GM12892 (cell line): ENCODE measurements around the gene RBM34.

ENCODE experiments used
- POLR2A ChIP-seq: IDR thresholded peaks from 2 replicates; pipeline ENCODE4 v1.6.1; 2011; ENCODE audit warnings: low read depth, low read length, control low read depth
- POLR2AphosphoS5 ChIP-seq: IDR thresholded peaks from 2 replicates; pipeline ENCODE4 v1.6.1; 2011; ENCODE audit warnings: low read depth, low read length, control low read depth
- TAF1 ChIP-seq: IDR thresholded peaks from 2 replicates; pipeline ENCODE4 v1.6.1; 2011; ENCODE audit warnings: low read depth, mild to moderate bottlenecking, control low read depth, low read length, borderline replicate concordance

DNA sequence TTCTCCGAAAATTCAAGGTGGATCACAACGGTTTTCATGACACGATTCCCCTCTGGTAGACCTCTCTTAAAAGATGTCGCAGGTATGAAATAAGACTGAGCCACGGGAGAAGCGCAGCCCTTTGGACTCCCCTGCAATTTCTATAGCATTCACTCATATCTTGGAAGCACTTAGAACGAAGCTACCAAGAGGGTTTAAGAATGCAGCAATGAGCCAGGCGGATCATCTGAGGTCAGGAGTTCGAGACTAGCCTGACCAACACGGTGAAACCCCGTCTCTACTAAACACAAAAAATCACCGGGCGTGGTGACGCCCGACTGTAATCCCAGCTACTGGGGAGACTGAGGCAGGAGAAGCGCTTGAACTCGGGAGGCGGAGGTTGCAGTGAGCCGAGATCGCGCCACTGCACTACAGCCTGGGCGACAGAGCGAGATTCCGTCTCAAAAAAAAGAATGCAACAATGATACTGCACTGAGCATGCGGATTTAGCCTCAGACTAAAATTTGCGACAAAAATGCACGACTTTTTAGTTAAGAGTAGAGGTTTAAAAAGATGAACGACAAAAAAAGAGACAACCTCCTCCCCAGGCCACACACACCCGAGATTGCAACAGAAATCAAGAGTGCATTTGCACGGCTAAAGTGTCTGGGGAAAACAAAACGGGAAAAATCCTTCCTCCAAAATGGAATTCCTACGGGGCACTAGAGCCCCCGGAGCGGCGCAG is 33.2 kb downstream of the RBM34 start:
- TF ChIP-seq POLR2AphosphoS5, result no peak
- TF ChIP-seq POLR2A, result no peak
- TF ChIP-seq TAF1, result no peak
